EH (cell line): ENCODE data around the gene TBX15.

ENCODE experiments used
- DNase-seq: peaks from one replicate; pipeline ENCODE4 v3.0.0-alpha.2; 2015; ENCODE audit warnings: low read depth

Gene TBX15

DNA sequence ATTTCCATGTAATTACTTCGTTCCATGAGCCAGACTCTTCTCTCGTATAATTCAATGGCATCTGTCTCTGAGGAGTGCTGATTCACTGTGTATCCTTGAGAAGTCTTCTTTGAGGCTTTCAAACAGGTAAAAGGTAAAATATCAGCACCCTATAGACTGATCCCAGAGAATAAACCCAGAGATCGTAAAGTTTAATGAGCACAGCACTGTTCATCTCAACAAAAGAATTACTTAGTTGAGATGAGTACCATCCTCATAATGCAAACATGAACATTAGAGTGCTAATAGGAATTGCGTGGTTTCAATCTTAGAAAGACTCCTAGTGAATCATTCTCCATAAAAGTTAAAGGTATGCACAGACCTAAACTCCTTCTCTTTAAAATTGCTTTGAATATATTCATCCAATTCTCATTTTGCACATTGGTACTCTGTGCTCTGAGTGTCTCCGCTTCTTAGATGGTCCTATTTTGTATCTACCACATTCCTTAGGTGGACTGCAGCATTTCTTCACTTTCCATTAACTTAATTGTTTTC lies 97.2 kb downstream of the TBX15 start:
- DNase-seq: peak; percentile 4

DNA sequence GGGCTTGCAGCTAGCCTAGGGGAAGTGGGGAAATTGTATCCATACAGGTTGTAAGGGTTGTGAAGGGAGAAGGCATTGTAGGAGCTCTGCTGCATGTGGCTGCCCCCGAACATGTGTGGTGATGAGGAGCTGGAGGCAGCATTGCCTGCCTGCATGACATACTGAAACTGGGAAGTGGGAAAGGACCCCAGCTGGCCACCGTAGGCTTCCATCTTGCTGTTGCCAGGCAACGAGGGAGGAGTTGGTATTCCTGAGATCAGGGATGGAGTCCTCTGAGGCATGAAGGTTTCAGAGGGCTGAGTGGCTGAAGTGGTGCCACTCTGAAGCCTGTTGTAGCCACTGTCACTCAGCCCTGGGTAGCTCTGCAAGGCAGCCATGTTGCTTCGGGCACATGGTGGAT lies 103.2 kb downstream of the TBX15 start:
- DNase-seq: no peak

- DNase-seq: peak; percentile 13
Observed at GRCh38 chr1:118881751-118882150, 106.4 kb downstream of the TBX15 start.

DNA sequence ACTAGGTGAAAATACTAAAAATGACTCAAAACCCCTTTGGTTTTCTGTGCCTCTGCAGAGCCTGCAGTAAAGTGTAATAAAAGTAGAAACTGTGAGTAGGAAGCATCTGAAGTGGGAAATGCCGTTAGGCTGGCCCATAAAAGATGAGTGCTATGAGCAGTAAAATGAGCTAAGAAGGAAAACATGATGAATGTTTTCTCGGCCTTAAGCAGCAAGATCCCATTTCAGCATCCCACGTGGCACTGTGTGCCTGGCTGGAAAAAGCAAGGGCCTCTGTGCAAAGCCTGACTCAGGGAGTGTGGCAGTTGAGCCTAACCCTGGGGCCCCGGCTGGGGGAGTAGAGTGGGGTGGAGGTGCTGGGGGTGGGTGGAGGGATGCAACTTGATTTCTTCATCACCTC lies 109.5 kb downstream of the TBX15 start:
- DNase-seq: no peak

GRCh38 chr1:118877668-118878396 lies 110.3 kb downstream of the TBX15 start:
- DNase-seq: no peak

- DNase-seq: no peak
Observed at GRCh38 chr1:118871582-118872171, 116.5 kb downstream of the TBX15 start.

- no peak for DNase-seq
Observed at GRCh38 chr1:118868387-118868786, 119.8 kb downstream of the TBX15 start.

GRCh38 chr1:118866330-118866729 lies 121.8 kb downstream of the TBX15 start:
- no peak for DNase-seq

DNA sequence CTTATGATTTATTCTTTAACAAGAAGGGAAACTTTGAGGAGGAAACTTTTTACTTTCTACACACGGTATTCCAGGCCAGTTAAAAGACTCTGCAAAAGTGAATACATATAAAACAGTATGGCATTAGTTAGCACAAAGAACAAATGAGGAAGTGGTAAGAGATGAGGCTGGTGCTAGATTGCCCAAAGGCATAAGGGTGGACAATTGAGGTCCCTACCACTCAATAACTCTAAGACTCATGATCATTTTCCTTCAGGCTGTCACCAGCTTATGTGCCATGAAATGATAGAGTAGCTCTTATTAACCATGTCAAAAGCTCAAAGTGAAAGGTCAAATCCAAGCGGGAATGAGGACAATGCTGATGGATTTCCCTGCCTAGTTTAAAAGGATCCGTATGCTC lies 124.5 kb downstream of the TBX15 start:
- no peak for DNase-seq

DNA sequence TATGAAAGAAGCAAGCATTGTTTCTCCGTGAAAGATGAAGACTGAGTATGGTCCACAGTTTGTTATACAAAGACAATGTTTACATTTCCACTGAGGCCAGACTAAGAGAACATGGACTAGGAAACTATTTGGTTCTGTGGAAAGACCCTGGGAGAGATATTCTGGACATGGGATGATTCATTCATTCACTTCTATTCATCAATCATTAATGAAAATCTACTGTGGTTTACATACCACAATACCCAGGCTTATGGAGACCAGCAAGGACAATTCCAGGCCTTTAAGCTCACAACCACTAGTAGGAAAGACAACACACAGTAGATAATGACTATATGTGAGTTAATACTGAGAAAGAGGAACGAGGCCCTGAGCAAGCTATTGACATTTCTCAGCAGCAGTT lies 125.4 kb downstream of the TBX15 start:
- DNase-seq: no peak

DNA sequence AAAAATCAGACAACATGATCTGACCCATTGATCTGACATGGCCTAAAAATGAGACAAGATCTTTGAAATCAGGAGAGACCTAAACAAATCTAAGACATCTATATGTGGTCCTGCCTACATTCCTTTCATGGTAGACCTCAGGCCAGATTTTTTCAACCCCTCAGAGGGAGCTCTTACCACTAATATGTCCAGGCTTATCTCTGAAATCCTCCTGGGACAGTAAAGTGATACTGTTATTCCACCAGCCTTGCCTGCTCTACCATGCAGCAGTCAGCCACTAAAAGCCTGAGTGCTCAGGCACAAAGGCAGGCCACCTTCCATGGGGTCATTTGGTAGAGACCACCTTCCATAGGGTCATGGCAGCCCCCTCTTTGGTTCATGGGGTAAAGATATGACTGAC lies 126.9 kb downstream of the TBX15 start:
- no peak for DNase-seq

DNA sequence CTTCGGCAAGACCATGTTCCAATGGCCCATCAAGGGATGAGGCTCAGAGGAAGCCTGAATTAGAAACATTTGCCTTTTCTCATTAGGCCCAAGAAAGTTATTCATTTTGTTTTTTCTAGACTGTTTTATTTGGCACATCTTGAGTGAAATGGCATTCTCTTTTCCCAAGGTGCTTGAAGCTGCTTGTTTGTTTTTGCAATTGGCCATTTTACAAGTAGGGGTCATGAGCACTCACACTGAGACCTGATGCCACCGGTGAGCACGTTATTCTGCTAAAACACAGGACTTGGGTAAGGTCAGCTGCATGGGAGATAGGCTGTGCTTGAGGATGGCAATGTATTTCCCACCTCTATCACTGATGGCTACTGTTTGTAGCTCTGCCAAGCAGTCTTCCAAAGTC lies 128.1 kb downstream of the TBX15 start:
- no peak for DNase-seq

- DNase-seq: no peak
Observed at GRCh38 chr1:118846443-118846842, 141.7 kb downstream of the TBX15 start.

DNA sequence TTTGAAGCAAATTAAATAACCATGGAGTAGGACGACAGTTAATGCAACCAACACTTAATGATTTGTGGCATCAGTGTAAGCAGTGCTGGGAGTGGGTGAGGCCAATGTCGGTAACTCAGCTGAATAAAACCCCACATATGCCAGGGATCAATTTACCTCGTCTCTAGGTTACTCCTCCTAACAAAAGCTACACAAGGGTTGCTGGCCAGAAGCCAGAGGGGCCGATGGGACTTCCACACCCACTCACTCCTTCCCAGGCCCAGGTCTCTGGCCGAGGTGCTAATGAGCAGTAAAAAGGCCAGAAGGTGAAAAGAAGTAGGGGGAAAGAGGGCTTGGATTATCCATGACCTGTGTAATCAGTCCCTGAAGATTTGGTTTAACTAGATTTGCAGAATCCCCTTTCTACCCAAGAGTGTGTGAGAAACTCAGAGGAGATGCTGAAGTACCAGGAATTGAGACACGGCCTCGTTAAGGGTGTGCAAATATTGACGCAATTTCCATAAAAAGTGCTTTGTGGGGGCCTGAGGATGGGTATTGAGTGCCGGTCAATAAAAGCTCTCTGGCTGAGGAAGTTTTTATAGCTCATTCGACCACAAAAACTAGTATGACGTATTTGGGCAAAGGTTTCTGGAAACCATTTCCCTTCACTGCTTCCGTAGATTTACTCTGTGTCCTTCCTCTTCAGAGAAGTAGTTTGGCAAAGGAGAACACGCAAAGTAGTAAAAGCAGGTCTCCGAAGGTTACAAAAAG lies 145.5 kb downstream of the TBX15 start:
- no peak for DNase-seq

DNA sequence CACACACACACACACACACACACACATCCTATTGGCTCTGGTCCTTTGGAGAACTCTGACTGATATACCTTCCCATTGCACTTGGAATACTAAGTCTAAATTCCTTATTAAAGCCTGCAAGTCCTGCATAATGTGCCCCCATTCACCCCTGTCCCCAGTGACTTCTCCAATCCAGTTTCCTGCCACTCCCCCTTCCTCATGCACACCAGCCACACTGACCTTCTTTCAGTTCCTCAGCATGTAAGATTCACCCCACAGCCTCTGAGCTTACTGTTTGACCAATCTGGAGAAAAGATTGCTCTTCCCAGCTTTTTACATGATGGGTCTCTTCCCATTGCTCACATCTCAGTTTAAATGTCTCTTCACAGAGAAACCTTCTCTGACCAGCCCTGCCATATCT lies 146.6 kb downstream of the TBX15 start:
- DNase-seq: no peak
